PFSK-1 (cell line): ENCODE data around the gene CDKL5.

Experiments
- FOXP2 ChIP-seq: optimal IDR thresholded peaks from 2 replicates; pipeline ENCODE3; 2011; ENCODE audit warnings: borderline replicate concordance, control low read depth, inconsistent platforms; ENCODE audit not compliant: insufficient read depth; ENCODE audit errors: extremely low read length, extremely low read depth
- POLR2AphosphoS5 ChIP-seq: IDR thresholded peaks from 2 replicates; pipeline ENCODE4 v1.6.1; 2012; ENCODE audit warnings: low read depth, mild to moderate bottlenecking, control low read depth, low read length, moderate library complexity
- TAF1 ChIP-seq: IDR thresholded peaks from 2 replicates; pipeline ENCODE4 v1.6.1; 2012; ENCODE audit warnings: low read length, control low read depth, borderline replicate concordance; ENCODE audit not compliant: insufficient read depth

DNA sequence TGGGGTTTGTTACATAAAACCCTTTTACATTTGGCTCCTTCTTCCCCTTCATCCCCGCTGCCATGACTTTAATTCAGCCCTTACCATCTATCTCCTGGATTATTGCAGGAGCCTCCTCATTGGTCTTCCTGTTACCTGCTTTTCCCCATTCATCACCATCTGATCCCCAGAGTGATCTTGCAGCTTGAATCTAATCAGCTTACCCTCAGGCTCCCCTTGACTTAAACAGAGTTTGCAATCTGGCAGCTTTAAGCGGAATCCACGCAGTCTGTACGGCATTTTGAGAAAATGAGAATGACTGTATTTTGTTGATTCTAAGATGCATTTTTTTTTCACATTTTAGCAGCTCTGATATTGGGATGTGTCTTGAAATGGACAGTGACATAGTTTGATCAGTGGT lies 267.1 kb downstream of the CDKL5 start:
- no peak for TF ChIP-seq FOXP2
- TF ChIP-seq POLR2AphosphoS5, result no peak
- no peak for TF ChIP-seq TAF1
